HL-60 (cell line): Measurements from ENCODE around the gene APOA4.

Experiments used
- DNase-seq, 2 experiments: peaks; one replicate each; pipeline ENCODE4 v3.0.0-alpha.2; 2010 to 2020; ENCODE audit warnings: low read depth in 1 of 2, low spot score in 1 of 2
- H3K27ac ChIP-seq: fragments of 250-450 bp; sonication (Bioruptor Pico); replicated peaks from 2 replicates; pipeline ENCODE4 v1.5.1; 2020; ENCODE audit warnings: mild to moderate bottlenecking, moderate library complexity
- H3K27me3 ChIP-seq: fragments of 250-450 bp; sonication (Bioruptor Pico); 2 replicates; pipeline ENCODE4 v1.5.1; 2021; ENCODE audit warnings: mild to moderate bottlenecking, moderate library complexity; ENCODE audit not compliant: insufficient read depth, poor library complexity, severe bottlenecking
- H3K4me3 ChIP-seq: replicated peaks from 2 replicates; pipeline ENCODE4 v1.5.1; 2011; ENCODE audit warnings: mild to moderate bottlenecking, control low read depth, low read length; ENCODE audit not compliant: insufficient read depth
- CTCF ChIP-seq: IDR thresholded peaks from one replicate; pipeline ENCODE4 v1.5.1; 2011; ENCODE audit warnings: low read length, control low read depth, inconsistent platforms; ENCODE audit not compliant: insufficient read depth
- GABPA ChIP-seq: IDR thresholded peaks from 2 replicates; pipeline ENCODE4 v1.6.1; 2012; ENCODE audit warnings: low read depth
- POLR2AphosphoS5 ChIP-seq: IDR thresholded peaks from 2 replicates; pipeline ENCODE4 v1.6.1; 2012; ENCODE audit warnings: low read depth
- REST ChIP-seq: IDR thresholded peaks from 2 replicates; pipeline ENCODE4 v1.6.1; 2012; ENCODE audit warnings: low read depth; ENCODE audit not compliant: insufficient replicate concordance
- SPI1 ChIP-seq: IDR thresholded peaks from 2 replicates; pipeline ENCODE4 v1.6.1; 2012; ENCODE audit warnings: low read depth, mild to moderate bottlenecking, borderline replicate concordance

APOA4 gene

GRCh38 chr11:116866804-116867455, 43.8 kb upstream of the APOA4 start:
- Histone ChIP-seq H3K27ac (no peak overlapping the region), H3K27me3 (no peaks in the 10 kb centered on the region), H3K4me3 (no peak overlapping the region)
- no peak for DNase-seq
- TF ChIP-seq SPI1, result no peak
- TF ChIP-seq CTCF, result no peak
- TF ChIP-seq GABPA, result no peak
- no peak for TF ChIP-seq REST
- no peak for TF ChIP-seq POLR2AphosphoS5

GRCh38 chr11:116865696-116866095, 42.6 kb upstream of the APOA4 start:
- TF ChIP-seq CTCF, result no peak
- no peak for TF ChIP-seq SPI1
- no peak for TF ChIP-seq REST
- TF ChIP-seq POLR2AphosphoS5, result no peak
- TF ChIP-seq GABPA, result no peak
- no peaks in the 10 kb centered on the region for H3K27me3 ChIP-seq
- no peak for DNase-seq
- H3K27ac ChIP-seq, result no peak overlapping the region
- no peak overlapping the region for H3K4me3 ChIP-seq

GRCh38 chr11:116864531-116864930, 41.4 kb upstream of the APOA4 start:
- H3K4me3 ChIP-seq, result no peak overlapping the region
- no peak for DNase-seq
- TF ChIP-seq CTCF, result no peak
- no peak for TF ChIP-seq SPI1
- no peak for TF ChIP-seq REST
- no peak for TF ChIP-seq POLR2AphosphoS5
- no peak for TF ChIP-seq GABPA
- H3K27me3 ChIP-seq, result no peaks in the 10 kb centered on the region
- no peak overlapping the region for H3K27ac ChIP-seq
